HepG2 (cell line): ENCODE measurements around the gene CNNM4. TPM values are rescaled to one million over a fixed set of nuclear protein-coding genes. Genes with fewer than 3 reads are reported as not detected.

Experiments
- ATAC-seq: fragments of 200-7000 bp; cut with Tn5 transposase; 3 replicates; pipeline ENCODE4 v1.9.1; 2020; ENCODE audit warnings: mild to moderate bottlenecking, moderate library complexity
- BruUV-seq: library from RNA; stranded (reverse); fragments of 400-500 nt; replicated peaks from 2 replicates; lab custom pipeline; 2021; lab: Mats Ljungman, UMichigan
- CTCF ChIA-PET: fragments of 300-600 bp; formaldehyde crosslinking; extraction: SDS; loops from one replicate; lab custom pipeline; 2021; ENCODE audit warnings: low total read pairs, inconsistent platforms, low intra/inter-chr PET ratio; lab: Yijun Ruan, JAX
- POLR2A ChIA-PET: fragments of 350-600 bp; sonication (Branson Sonifier 250); formaldehyde crosslinking; loops from one replicate; lab custom pipeline; 2020; ENCODE audit warnings: antibody characterized with exemption, inconsistent platforms; lab: Yijun Ruan, JAX
- DNase-seq: peaks from one replicate; pipeline ENCODE4 v3.0.0-alpha.2; 2015; ENCODE audit warnings: low spot score
- FAIRE-seq: peaks from 3 replicates; lab custom pipeline; 2011; peaks lifted over from hg19 to GRCh38; lab: Jason Lieb, UNC
- H2AFZ ChIP-seq: one replicate; pipeline ENCODE4 v1.6.1; 2011; ENCODE audit warnings: low read length, inconsistent platforms
- H3K27ac ChIP-seq: fragments of 300-600 bp; 3 replicates; pipeline ENCODE4 v1.8.0; 2011; ENCODE audit warnings: mixed run types, mild to moderate bottlenecking, mixed read lengths, low read length, inconsistent platforms; ENCODE audit not compliant: insufficient read depth; ENCODE audit errors: extremely low read length
- H3K27me3 ChIP-seq, 2 experiments: fragments of 200-600 bp in 1 of 2; 2 replicates in 1 of 2; 3 replicates in 1 of 2; pipeline versions ENCODE4 v1.6.0 to v1.8.0; 2011; ENCODE audit warnings: low read length in 2 of 2, mild to moderate bottlenecking in 2 of 2, moderate library complexity in 2 of 2, inconsistent platforms in 1 of 2; ENCODE audit not compliant: insufficient read depth in 2 of 2, control insufficient read depth in 1 of 2
- H3K36me3 ChIP-seq, 2 experiments: fragments of 200-600 bp in 1 of 2; replicated peaks in 1 of 2; 2 replicates in 1 of 2; 3 replicates in 1 of 2; pipeline versions ENCODE4 v1.5.1 to v1.8.0; 2011; ENCODE audit warnings: low read length in 2 of 2, inconsistent platforms in 1 of 2; ENCODE audit not compliant: insufficient read depth in 2 of 2, control insufficient read depth in 1 of 2
- H3K4me1 ChIP-seq: 2 replicates; pipeline ENCODE4 v1.5.1; 2012; ENCODE audit warnings: low read length, inconsistent platforms; ENCODE audit not compliant: insufficient read depth
- H3K4me2 ChIP-seq: 2 replicates; pipeline ENCODE4 v1.6.0; 2011; ENCODE audit warnings: low read depth, low read length, inconsistent platforms
- H3K4me3 ChIP-seq, 3 experiments: fragments of 200-600 bp in 1 of 3; sonication (generic), shearing (Covaris generic) in 1 of 3; replicated peaks in 1 of 3; 2 replicates each; pipeline ENCODE4 v1.5.1; 2011 to 2016; ENCODE audit warnings: low read length in 3 of 3, inconsistent platforms in 2 of 3, low read depth in 2 of 3, mild to moderate bottlenecking in 2 of 3, control low read depth in 1 of 3, mixed read lengths in 1 of 3; ENCODE audit not compliant: insufficient read depth in 1 of 3
- H3K79me2 ChIP-seq: one replicate; pipeline ENCODE4 v1.6.1; 2011; ENCODE audit warnings: low read length, inconsistent platforms; ENCODE audit not compliant: insufficient read depth
- H3K9ac ChIP-seq: 2 replicates; pipeline ENCODE4 v1.6.0; 2011; ENCODE audit warnings: mild to moderate bottlenecking, low read depth, low read length, inconsistent platforms; ENCODE audit not compliant: insufficient read depth
- H3K9me3 ChIP-seq: 2 replicates; pipeline ENCODE4 v1.5.1; 2012; ENCODE audit warnings: mild to moderate bottlenecking, low read length
- H4K20me1 ChIP-seq: 2 replicates; pipeline ENCODE4 v1.6.0; 2011; ENCODE audit warnings: inconsistent platforms, mild to moderate bottlenecking, low read length, moderate library complexity; ENCODE audit not compliant: insufficient read depth
- E2F1 ChIP-seq: sonication (generic); formaldehyde crosslinking; IDR thresholded peaks from 2 replicates; pipeline ENCODE4 v1.5.0; 2020; ENCODE audit warnings: missing genetic modification reagents
- ESRRA ChIP-seq: sonication (generic); formaldehyde crosslinking; IDR thresholded peaks from 2 replicates; pipeline ENCODE4 v1.5.1; 2020; ENCODE audit warnings: mild to moderate bottlenecking, low read depth, missing genetic modification reagents
- GATA4 ChIP-seq: sonication (generic); IDR thresholded peaks from 2 replicates; pipeline ENCODE4 v1.6.1; 2016; ENCODE audit warnings: antibody characterized with exemption, low read depth, borderline replicate concordance
- GFI1 ChIP-seq: sonication (generic); formaldehyde crosslinking; IDR thresholded peaks from 2 replicates; pipeline ENCODE4 v1.5.0; 2020; ENCODE audit warnings: missing genetic modification reagents, mild to moderate bottlenecking, borderline replicate concordance
- HDAC1 ChIP-seq: sonication (generic); formaldehyde crosslinking; IDR thresholded peaks from 2 replicates; pipeline ENCODE4 v1.5.1; 2020; ENCODE audit warnings: mild to moderate bottlenecking, missing genetic modification reagents
- KAT2B ChIP-seq: fragments of 150-350 bp; IDR thresholded peaks from 2 replicates; pipeline ENCODE4 v1.6.1; 2014; ENCODE audit warnings: low read depth, low read length, borderline replicate concordance
- KLF15 ChIP-seq: sonication (generic); formaldehyde crosslinking; IDR thresholded peaks from 2 replicates; pipeline ENCODE4 v1.8.1; 2023; ENCODE audit warnings: borderline replicate concordance, mild to moderate bottlenecking, inconsistent platforms, missing genetic modification reagents, mixed read lengths
- NFATC3 ChIP-seq: sonication (generic); formaldehyde crosslinking; IDR thresholded peaks from 2 replicates; pipeline ENCODE4 v1.5.1; 2020; ENCODE audit warnings: mild to moderate bottlenecking, missing genetic modification reagents
- TEAD3 ChIP-seq: optimal IDR thresholded peaks from 2 replicates; pipeline ENCODE3; 2016; ENCODE audit warnings: borderline replicate concordance
- U2AF1 ChIP-seq: fragments of 200-400 bp; formaldehyde crosslinking; optimal IDR thresholded peaks from 2 replicates; pipeline ENCODE3; 2017; ENCODE audit warnings: mild to moderate bottlenecking, low read depth, low read length
- YEATS2 ChIP-seq: sonication (generic); formaldehyde crosslinking; IDR thresholded peaks from 2 replicates; pipeline ENCODE4 v1.4.0; 2020; ENCODE audit warnings: missing genetic modification reagents, borderline replicate concordance
- ZBTB44 ChIP-seq: sonication (generic); formaldehyde crosslinking; IDR thresholded peaks from 2 replicates; pipeline ENCODE4 v1.4.0; 2020; ENCODE audit warnings: missing genetic modification reagents
- ZNF20 ChIP-seq: sonication (generic); formaldehyde crosslinking; IDR thresholded peaks from 2 replicates; pipeline ENCODE4 v1.4.0; 2020; ENCODE audit warnings: mild to moderate bottlenecking, moderate library complexity, missing genetic modification reagents
- ZNF446 ChIP-seq: sonication (generic); formaldehyde crosslinking; IDR thresholded peaks from 2 replicates; pipeline ENCODE4 v1.5.0; 2020; ENCODE audit warnings: mild to moderate bottlenecking, missing genetic modification reagents
- ZNF546 ChIP-seq: sonication (generic); formaldehyde crosslinking; conservative IDR thresholded peaks from 2 replicates; pipeline ENCODE4 v1.8.1; 2023; ENCODE audit warnings: mild to moderate bottlenecking, missing genetic modification reagents
- ZNF879 ChIP-seq: sonication (generic); formaldehyde crosslinking; IDR thresholded peaks from 2 replicates; pipeline ENCODE4 v1.8.1; 2023; ENCODE audit warnings: missing genetic modification reagents
- WGBS: methylation state at CpG from one replicate; pipeline ENCODE4 v1.1.6; 2017; ENCODE audit warnings: low lambda C conversion rate; 5-methylcytosine and 5-hydroxymethylcytosine counted together
- in situ Hi-C: cut with HindIII; loops from 2 replicates; pipeline ENCODE4 v1.10.0; 2017; ENCODE audit warnings: low pct_unique_long_range_greater_than_20kb; ENCODE audit not compliant: extremely low pct_ligation_motif_present
- intact Hi-C: fragments of 100-400 bp; cut with micrococcal nuclease; formaldehyde crosslinking; loops from one replicate; pipeline ENCODE4 v1.10.0; 2022; ENCODE audit not compliant: unreplicated experiment
- polyA plus RNA-seq, 8 experiments: library from polyadenylated mRNA; depleted of rRNA in 3 of 8; stranded (reverse) in 7 of 8; unstranded in 1 of 8; fragments of >200 nt; fragmentation: Illumina TruSeq in 4 of 8; extraction: Trizol in 4 of 8; gene quantifications; 2 replicates each; pipeline versions ENCODE4 v1.2.1 to v1.2.3, GENCODE V29; 2011 to 2016; ENCODE audit warnings: low read depth in 4 of 8, missing spikeins in 1 of 8, mixed read lengths in 1 of 8; ENCODE audit not compliant: insufficient read depth in 1 of 8
- total RNA-seq, 5 experiments: library from RNA; depleted of rRNA; stranded (reverse); fragments of >200 nt; fragmentation: Illumina TruSeq; extraction: Trizol; gene quantifications; 2 replicates each; pipeline ENCODE4 v1.2.3, GENCODE V29; 2016; ENCODE audit warnings: low read depth in 1 of 5
- TF ChIP-seq, protein P1 (sequence below): sonication (generic); formaldehyde crosslinking; IDR thresholded peaks from 2 replicates; pipeline ENCODE4 v1.4.0; 2020; ENCODE audit warnings: missing genetic modification reagents

The CNNM4 gene
- total and polyA plus RNA-seq, 2 of the 13 experiments (the other 11 are each of a cell fraction or from before 2014, with no cell fraction given) = 5.9 to 8.4 TPM

DNA sequence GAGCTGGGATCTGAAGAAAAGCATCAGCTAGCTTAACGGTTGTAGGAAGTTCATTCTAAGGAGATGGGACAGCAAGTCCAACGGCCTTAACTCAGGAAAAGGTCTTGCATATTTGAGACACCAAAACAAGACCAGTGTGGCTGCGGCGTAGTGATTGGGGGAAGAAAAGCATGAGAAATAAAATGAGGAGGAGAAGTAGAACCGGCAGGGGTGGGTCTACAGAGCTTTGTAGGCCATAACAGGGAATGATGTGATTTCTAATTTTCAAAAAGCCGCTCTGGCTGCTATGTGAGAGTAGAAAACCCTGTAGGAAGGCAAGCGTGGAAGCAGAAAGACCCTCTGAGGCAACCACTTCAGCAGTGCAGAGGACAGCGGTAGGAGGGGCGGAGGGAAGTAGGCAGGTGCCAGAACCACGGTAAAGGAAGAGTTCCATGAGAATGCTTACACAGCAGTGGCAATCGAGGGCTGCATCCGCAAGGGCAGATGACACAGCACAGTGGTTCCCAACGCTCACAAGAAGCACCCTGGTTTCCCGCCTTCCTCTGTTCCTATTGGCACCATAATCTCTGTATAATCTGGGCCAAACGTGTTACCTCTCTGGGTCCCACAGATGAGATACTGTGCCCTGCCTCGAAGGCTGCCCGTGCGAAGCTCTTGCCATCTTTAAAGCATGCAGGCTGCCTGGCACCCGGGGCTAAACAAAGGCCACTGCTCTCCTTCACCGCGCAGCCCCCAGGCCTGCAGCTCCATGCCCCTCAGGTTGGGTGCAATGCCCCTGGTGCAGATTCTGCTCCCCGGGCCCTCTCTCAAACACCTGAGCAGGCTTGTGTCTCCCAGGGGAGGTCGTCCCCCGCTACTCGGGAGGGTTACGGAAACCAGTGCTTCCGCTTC lies 96.3 kb downstream of the CNNM4 start (continued):
- TF ChIP-seq E2F1 (CRISPR knock-in tag) = no peak
- peak; percentile 4 for TF ChIP-seq HDAC1 (CRISPR knock-in tag)
- TF ChIP-seq ZNF546 (CRISPR knock-in tag) = no peak
- no peak for TF ChIP-seq YEATS2 (CRISPR knock-in tag)
- no peak for TF ChIP-seq KAT2B
- TF ChIP-seq NFATC3 (CRISPR knock-in tag) = no peak
- TF ChIP-seq TEAD3 (CRISPR knock-in tag) = peak; percentile 31
- TF ChIP-seq GATA4 = no peak
- TF ChIP-seq, all 625 proteins: peak for 59

DNA sequence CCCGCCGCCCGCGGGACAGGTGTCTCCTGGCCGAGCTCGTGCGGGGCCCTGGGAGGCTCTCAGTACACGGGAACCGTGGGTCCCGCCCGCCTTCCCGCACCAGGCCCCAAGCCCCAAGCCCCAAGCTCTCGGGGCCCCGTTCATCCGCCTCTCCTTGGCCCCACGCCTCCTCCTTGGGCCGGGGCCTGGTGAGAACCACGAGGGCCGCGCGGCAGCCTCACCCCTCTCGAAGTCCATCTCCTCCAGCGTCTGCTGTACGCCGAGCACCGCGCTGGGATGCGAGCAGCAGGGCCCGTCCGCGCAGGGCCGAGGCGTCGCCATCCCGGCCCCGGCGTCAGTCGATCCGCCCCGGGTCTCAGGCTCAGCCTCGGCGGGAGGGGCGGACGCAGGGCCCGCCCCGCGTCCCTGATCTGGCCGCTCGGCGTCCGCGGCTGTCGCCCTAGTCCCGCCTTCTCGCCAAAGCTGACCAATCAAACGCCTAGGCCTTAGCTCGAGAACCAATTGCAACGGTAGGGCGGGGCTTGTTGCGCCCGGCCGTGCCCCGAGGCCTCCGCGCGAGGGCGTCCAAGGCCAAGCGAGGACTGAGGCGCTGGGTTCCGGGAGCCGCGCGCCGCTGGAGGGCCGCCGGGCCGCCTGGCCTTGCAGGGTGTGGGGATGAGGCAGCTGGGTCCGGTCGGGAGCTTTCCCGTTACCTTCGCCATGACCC lies 97.1 kb downstream of the CNNM4 start, which contains the start of gene ANKRD39:
TSS of gene ANKRD39 (minus strand) at position 350 of the 706 bp plus-strand sequence. CDS start at position 321, 29 bp downstream.
- BruUV-seq = no TSS peak
- POLR2A ChIA-PET = interaction anchor here (0.5 to 6.1 kb wide), 25 partner anchors 9 to 577 kb away, joined by 3 to 152 read pairs (median 5); partner anchors contain the start of genes CNNM3, CNNM4 and SEMA4C
- in situ Hi-C loops = loop anchor here (5.0 kb wide), 1 partner anchor 94 kb away; no protein-coding TSS in a partner anchor
- WGBS = under 1% methylated on average over 58 of the region's 81 CpGs
- no peaks in the 10 kb centered on the region for H4K20me1 ChIP-seq
- peak; percentile 89 for FAIRE-seq
- no peaks in the 10 kb centered on the region; a peak in 1 of 5 replicates for H3K27me3 ChIP-seq
- H3K4me2 ChIP-seq = peak within 1 kb of the TSS; percentile 98
- peak within 1 kb of the TSS; percentile 67 for H3K27ac ChIP-seq
- H3K36me3 ChIP-seq = peaks cover 17 to 35% of the 10 kb centered on the region in 2 experiments; a peak in 4 of 5 replicates
- H3K79me2 ChIP-seq = peaks cover 19% of the 10 kb centered on the region
- peak within 1 kb of the TSS; percentile 78 for H3K9ac ChIP-seq
- ATAC-seq = peak; percentile 88
- intact Hi-C loops = loop anchor here (1.0 to 2.0 kb wide), 5 partner anchors 12 to 102 kb away; partner anchors contain the start of gene SEMA4C
- CTCF ChIA-PET = interaction anchor here (0.6 to 2.4 kb wide), 5 partner anchors 11 to 255 kb away, joined by 3 to 29 read pairs (median 12); partner anchors contain the start of gene ANKRD36
- H3K9me3 ChIP-seq = no peaks in the 10 kb centered on the region
- H3K4me1 ChIP-seq = peaks cover 62% of the 10 kb centered on the region
- no peak within 1 kb of the TSS for H2AFZ ChIP-seq
- peak within 1 kb of the TSS; percentile 73 to 84 (median 75) for H3K4me3 ChIP-seq
- DNase-seq = peak; percentile 97
- peak; percentile 63 for TF ChIP-seq U2AF1
- TF ChIP-seq KLF15 (CRISPR knock-in tag) = no peak
- peak; percentile 88; the same call in 1 of the 2 replicates for TF ChIP-seq GFI1 (CRISPR knock-in tag)
- TF ChIP-seq ZBTB44 (CRISPR knock-in tag) = no peak; the same call in 1 of the 2 replicates
- TF ChIP-seq, protein P1, sequence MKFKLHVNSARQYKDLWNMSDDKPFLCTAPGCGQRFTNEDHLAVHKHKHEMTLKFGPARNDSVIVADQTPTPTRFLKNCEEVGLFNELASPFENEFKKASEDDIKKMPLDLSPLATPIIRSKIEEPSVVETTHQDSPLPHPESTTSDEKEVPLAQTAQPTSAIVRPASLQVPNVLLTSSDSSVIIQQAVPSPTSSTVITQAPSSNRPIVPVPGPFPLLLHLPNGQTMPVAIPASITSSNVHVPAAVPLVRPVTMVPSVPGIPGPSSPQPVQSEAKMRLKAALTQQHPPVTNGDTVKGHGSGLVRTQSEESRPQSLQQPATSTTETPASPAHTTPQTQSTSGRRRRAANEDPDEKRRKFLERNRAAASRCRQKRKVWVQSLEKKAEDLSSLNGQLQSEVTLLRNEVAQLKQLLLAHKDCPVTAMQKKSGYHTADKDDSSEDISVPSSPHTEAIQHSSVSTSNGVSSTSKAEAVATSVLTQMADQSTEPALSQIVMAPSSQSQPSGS (CRISPR knock-in tag) = peak; percentile 75
- TF ChIP-seq ZNF446 (CRISPR knock-in tag) = peak; percentile 96
- no peak for TF ChIP-seq ZNF20
- TF ChIP-seq ZNF879 (CRISPR knock-in tag) = peak; percentile 91; the same call in 1 of the 2 replicates
- TF ChIP-seq ESRRA (CRISPR knock-in tag) = peak; percentile 59; the same call in 1 of the 2 replicates
